Naive B cell (primary cell): ENCODE data around the gene NLRC3. TPM values are rescaled to one million over a fixed set of nuclear protein-coding genes. Genes with fewer than 3 reads are reported as not detected.
A peak's percentile ranks its signal among the peaks of the same experiment; 100 is the strongest.

Experiments
- ATAC-seq, 2 donors: fragments of 150-1000 bp; cut with Tn5 transposase; 2 replicates each; pipeline ENCODE4 v1.10.0; 2021; ENCODE audit warnings: low read depth in 2 of 2, mild to moderate bottlenecking in 2 of 2, moderate library complexity in 2 of 2
- DNase-seq: peaks from one replicate; pipeline ENCODE4 v3.0.0; 2022
- H3K27ac Mint-ChIP-seq, 6 donors: one replicate each; pipeline ENCODE4 v1.8.0; 2020 to 2022; ENCODE audit warnings: mild to moderate bottlenecking in 6 of 6, mixed read lengths in 6 of 6, moderate library complexity in 5 of 6, inconsistent platforms in 2 of 6
- H3K27me3 Mint-ChIP-seq, 3 donors: one replicate each; pipeline ENCODE4 v1.8.0; 2021 to 2022; ENCODE audit warnings: mixed read lengths in 3 of 3, mild to moderate bottlenecking in 1 of 3
- H3K36me3 Mint-ChIP-seq, 2 donors: one replicate each; pipeline ENCODE4 v1.8.0; 2020 to 2022; ENCODE audit warnings: mixed read lengths in 2 of 2, inconsistent platforms in 1 of 2, mild to moderate bottlenecking in 1 of 2
- H3K4me1 Mint-ChIP-seq, 3 donors: one replicate each; pipeline ENCODE4 v1.8.0; 2020 to 2022; ENCODE audit warnings: mixed read lengths in 3 of 3, inconsistent platforms in 1 of 3, mild to moderate bottlenecking in 1 of 3, moderate library complexity in 1 of 3
- H3K4me3 Mint-ChIP-seq, 8 donors: one replicate each; pipeline ENCODE4 v1.8.0; 2020 to 2022; ENCODE audit warnings: mild to moderate bottlenecking in 8 of 8, mixed read lengths in 8 of 8, moderate library complexity in 8 of 8, inconsistent platforms in 2 of 8
- H3K9me3 Mint-ChIP-seq, 7 donors: one replicate each; pipeline ENCODE4 v1.8.0; 2020 to 2022; ENCODE audit warnings: mixed read lengths in 7 of 7, mild to moderate bottlenecking in 5 of 7, inconsistent platforms in 2 of 7, moderate library complexity in 1 of 7
- polyA plus RNA-seq, 6 donors: library from polyadenylated mRNA; unstranded; fragments of 300-500 nt; fragmentation: Illumina TruSeq; gene quantifications; one replicate each; pipeline ENCODE4 v1.2.3, GENCODE V29; 2021; ENCODE audit warnings: low read depth in 6 of 6

NLRC3 gene
- polyA plus RNA-seq, 6 donors from 2014 or later, result 7.9 to 20.8 (median 11.2) TPM

- H3K4me1 Mint-ChIP-seq, result peaks cover 36 to 45% (median 44%) of the 10 kb centered on the region in 3 donors
These were observed 4.2 kb upstream of the NLRC3 start for GRCh38 chr16:3581392-3581791.

GRCh38 chr16:3580686-3581085 is 3.5 kb upstream of the NLRC3 start:
- H3K27me3 Mint-ChIP-seq, result no peaks in the 10 kb centered on the region
- peak overlapping the region in 5 of 6 donors; percentile 70 to 94 (median 90) for H3K27ac Mint-ChIP-seq
- H3K36me3 Mint-ChIP-seq, result no peaks in the 10 kb centered on the region
- H3K9me3 Mint-ChIP-seq, result no peaks in the 10 kb centered on the region
- H3K4me1 Mint-ChIP-seq, result peaks cover 41 to 51% (median 50%) of the 10 kb centered on the region in 3 donors
- H3K4me3 Mint-ChIP-seq, result peak overlapping the region in 7 of 8 donors; percentile 57 to 100 (median 71)
- ATAC-seq, result no peak
- DNase-seq, result no peak

More at GRCh38 chr16:3581392-3581791, 4.2 kb upstream of the NLRC3 start:
- peak overlapping the region in 3 of 6 donors; percentile 50 to 90 (median 52) for H3K27ac Mint-ChIP-seq
- H3K27me3 Mint-ChIP-seq, result no peaks in the 10 kb centered on the region
- ATAC-seq, result no peak
- DNase-seq, result no peak
- H3K4me3 Mint-ChIP-seq, result no peak overlapping the region
- no peaks in the 10 kb centered on the region for H3K9me3 Mint-ChIP-seq
- no peaks in the 10 kb centered on the region for H3K36me3 Mint-ChIP-seq

GRCh38 chr16:3580251-3580651 is 3.0 kb upstream of the NLRC3 start:
- peak overlapping the region; percentile 61 to 94 (median 90) for H3K27ac Mint-ChIP-seq
- H3K4me3 Mint-ChIP-seq, result peak overlapping the region; percentile 57 to 100 (median 72)
- DNase-seq, result peak; percentile 38
- H3K27me3 Mint-ChIP-seq, result no peaks in the 10 kb centered on the region
- H3K36me3 Mint-ChIP-seq, result no peaks in the 10 kb centered on the region
- no peaks in the 10 kb centered on the region for H3K9me3 Mint-ChIP-seq
- peaks cover 43 to 55% (median 54%) of the 10 kb centered on the region in 3 donors for H3K4me1 Mint-ChIP-seq
- ATAC-seq, result peak; percentile 37 to 54

- Mint-ChIP-seq H3K36me3 (no peaks in the 10 kb centered on the region), H3K4me1 (peaks cover 43 to 59% (median 55%) of the 10 kb centered on the region in 3 donors), H3K4me3 (peak overlapping the region; percentile 64 to 100 (median 72)), H3K9me3 (no peaks in the 10 kb centered on the region), H3K27me3 (no peaks in the 10 kb centered on the region), H3K27ac (peak overlapping the region in 5 of 6 donors; percentile 61 to 94 (median 90))
- ATAC-seq (no peak), DNase-seq (no peak)
These were observed 2.6 kb upstream of the NLRC3 start for GRCh38 chr16:3579776-3580175.

DNA sequence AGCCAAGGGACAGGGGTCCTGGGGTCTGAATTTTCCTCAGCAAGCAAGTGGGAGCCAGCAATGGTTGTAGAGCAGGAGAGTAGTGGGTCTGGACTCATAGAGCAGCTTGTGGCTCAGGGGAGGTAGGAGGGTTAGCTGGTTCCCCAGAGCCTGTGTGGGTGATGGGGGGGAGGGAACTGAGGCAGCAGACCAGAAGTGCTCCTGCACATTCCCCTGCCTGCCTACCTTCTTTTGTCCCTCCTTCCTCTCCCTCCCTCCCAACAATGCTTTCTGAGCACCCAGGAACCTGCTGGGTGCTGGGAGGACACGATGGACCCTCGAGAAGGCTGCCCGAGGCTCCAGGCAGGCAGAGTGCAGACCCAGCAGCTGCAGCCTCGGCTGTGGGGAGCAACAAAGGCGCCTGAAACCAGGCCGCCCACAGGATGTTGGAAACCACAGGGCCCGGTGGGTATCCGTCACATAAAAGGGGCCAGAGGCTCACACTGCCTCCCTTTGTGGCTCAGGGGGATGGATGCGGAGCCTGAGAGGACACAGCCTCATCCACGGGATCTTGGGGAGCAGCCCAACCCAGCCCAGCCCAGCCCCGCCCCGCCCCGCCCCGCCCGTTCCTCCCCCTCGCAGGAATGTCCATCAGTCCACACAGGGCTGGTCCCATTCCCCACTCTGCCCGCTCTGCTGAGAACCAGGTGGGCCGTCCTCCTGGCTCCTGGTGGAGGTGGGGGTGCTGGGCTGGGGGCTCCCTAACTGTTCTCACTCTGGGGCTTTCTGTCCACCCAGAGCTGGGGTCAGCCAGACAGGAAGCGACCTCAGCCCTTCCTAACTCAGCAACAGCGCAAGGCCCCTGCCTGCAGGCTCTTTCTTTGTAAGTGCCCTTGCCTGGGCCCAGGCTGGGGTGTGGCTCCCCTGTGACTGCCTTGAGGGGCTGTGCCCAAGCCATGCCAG is 1.7 kb upstream of the NLRC3 start:
- Mint-ChIP-seq H3K27me3 (no peaks in the 10 kb centered on the region), H3K27ac (peak overlapping the region in 5 of 6 donors; percentile 88 to 97 (median 95)), H3K9me3 (no peaks in the 10 kb centered on the region), H3K4me3 (peak overlapping the region; percentile 75 to 100 (median 98)), H3K36me3 (no peaks in the 10 kb centered on the region), H3K4me1 (peaks cover 43 to 63% (median 62%) of the 10 kb centered on the region in 3 donors)
- ATAC-seq (peak; percentile 49 to 59), DNase-seq (peak; percentile 31)

DNA sequence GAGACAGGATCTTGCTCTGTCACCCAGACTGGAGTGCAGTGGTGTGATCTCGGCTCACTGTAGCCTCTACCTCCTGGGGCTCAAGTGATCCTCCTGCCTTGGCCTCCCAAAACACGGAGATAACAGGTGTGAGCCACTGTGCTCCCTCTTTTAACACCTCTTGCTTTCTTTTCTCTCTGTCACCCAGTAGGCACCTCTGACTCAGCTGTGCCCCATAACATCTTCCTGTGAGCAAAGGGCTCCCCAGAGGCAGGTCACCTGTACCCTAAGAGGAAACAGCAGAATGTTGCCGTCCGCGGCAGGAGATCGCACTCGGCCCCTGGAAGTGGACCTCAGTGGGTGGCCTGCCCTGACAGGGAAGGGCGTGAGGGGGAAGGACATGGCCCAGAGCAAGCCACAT is 918 bp upstream of the NLRC3 start:
- Mint-ChIP-seq H3K27ac (peak overlapping the region; percentile 38 to 97 (median 92)), H3K36me3 (no peaks in the 10 kb centered on the region), H3K4me3 (peak overlapping the region; percentile 95 to 100 (median 98)), H3K27me3 (no peaks in the 10 kb centered on the region), H3K4me1 (peaks cover 43 to 68% (median 67%) of the 10 kb centered on the region in 3 donors), H3K9me3 (no peaks in the 10 kb centered on the region)
- ATAC-seq, result peak; percentile 15 to 25
- no peak for DNase-seq

- Mint-ChIP-seq H3K27ac (peak overlapping the region in 4 of 6 donors; percentile 93 to 97 (median 94)), H3K36me3 (no peaks in the 10 kb centered on the region), H3K9me3 (no peaks in the 10 kb centered on the region), H3K4me1 (peaks cover 43 to 78% (median 69%) of the 10 kb centered on the region in 3 donors), H3K4me3 (peak overlapping the region; percentile 95 to 100 (median 98)), H3K27me3 (no peaks in the 10 kb centered on the region)
- no peak for DNase-seq
- peak in 1 of 2 donors; percentile 17 for ATAC-seq
These were observed 992 bp downstream of the NLRC3 start for GRCh38 chr16:3576211-3576610.

- DNase-seq, result no peak
- H3K36me3 Mint-ChIP-seq, result peaks cover 3 to 5% of the 10 kb centered on the region in 2 donors
- no peak for ATAC-seq
- H3K4me1 Mint-ChIP-seq, result peaks cover 38 to 73% (median 63%) of the 10 kb centered on the region in 3 donors
- peak overlapping the region in 4 of 6 donors; percentile 27 to 94 (median 55) for H3K27ac Mint-ChIP-seq
- H3K9me3 Mint-ChIP-seq, result peaks cover 1 to 6% (median 2%) of the 10 kb centered on the region in 7 donors
- H3K4me3 Mint-ChIP-seq, result peak overlapping the region; percentile 64 to 100 (median 98)
- no peaks in the 10 kb centered on the region for H3K27me3 Mint-ChIP-seq
These were observed 1.7 kb downstream of the NLRC3 start for GRCh38 chr16:3575491-3575890.

DNA sequence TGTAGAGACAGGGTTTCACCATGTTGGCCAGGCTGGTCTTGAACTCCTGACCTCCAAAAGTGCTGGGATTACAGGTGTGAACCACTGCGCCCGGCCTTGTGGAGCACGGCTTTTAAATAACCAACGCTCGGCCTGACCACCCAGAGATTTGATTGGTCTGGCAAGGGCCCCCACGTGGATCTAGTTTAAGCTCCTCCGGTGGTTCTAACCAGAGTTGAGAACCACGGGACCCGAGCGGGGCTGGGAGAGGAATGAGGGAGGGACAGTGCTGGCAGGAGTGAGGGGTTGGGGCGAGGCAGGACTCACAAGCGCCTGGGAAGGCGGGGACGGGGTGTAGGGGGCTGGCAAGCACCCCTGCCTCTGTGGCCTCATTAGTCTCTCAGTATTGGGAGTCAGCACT is 3.0 kb downstream of the NLRC3 start:
- ATAC-seq (no peak), DNase-seq (no peak)
- no peaks in the 10 kb centered on the region for H3K27me3 Mint-ChIP-seq
- peak overlapping the region in 4 of 8 donors; percentile 41 to 100 (median 77) for H3K4me3 Mint-ChIP-seq
- H3K36me3 Mint-ChIP-seq, result peaks cover 8 to 11% of the 10 kb centered on the region in 2 donors
- peaks cover 30 to 60% (median 54%) of the 10 kb centered on the region in 3 donors for H3K4me1 Mint-ChIP-seq
- H3K9me3 Mint-ChIP-seq, result peaks cover 5 to 10% (median 8%) of the 10 kb centered on the region in 7 donors
- peak overlapping the region in 3 of 6 donors; percentile 47 to 94 (median 79) for H3K27ac Mint-ChIP-seq

DNA sequence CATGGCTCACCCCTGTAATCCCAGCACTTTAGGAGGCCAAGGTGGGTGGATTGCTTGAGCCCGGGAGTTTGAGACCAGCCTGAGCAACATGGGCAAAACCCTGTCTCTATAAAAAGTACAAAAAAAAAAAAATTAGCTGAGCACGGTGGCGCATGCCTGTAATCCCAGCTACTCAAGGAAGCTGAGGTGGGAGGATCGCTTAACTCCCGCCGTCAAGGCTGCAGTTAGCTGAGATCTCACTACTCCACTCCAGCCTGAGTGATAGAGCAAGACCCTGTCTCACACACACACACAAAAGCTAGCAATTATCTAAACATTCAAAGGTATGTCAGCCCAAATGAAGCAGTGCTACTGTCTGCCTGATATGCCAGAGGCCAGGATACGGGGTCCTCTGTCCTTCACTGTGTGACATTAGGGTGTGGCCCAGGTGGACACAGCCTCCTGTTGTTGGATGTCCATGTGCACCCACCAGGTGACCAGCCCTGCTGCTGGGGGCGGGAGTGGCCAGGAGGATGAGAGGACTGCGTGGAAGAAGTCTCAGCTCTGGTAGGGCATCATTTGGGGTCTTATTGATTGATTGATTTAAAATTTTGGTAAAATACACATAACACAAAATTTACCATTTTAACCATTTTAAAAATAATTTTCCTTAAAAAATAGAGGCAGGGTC is 3.9 kb downstream of the NLRC3 start:
- peaks cover 22 to 51% (median 46%) of the 10 kb centered on the region in 3 donors for H3K4me1 Mint-ChIP-seq
- peaks cover 5 to 10% (median 8%) of the 10 kb centered on the region in 7 donors for H3K9me3 Mint-ChIP-seq
- no peak for ATAC-seq
- H3K4me3 Mint-ChIP-seq, result peak overlapping the region in 2 of 8 donors; percentile 44 to 77
- peaks cover 8 to 11% of the 10 kb centered on the region in 2 donors for H3K36me3 Mint-ChIP-seq
- H3K27ac Mint-ChIP-seq, result peak overlapping the region in 4 of 6 donors; percentile 38 to 85 (median 50)
- no peaks in the 10 kb centered on the region for H3K27me3 Mint-ChIP-seq
- DNase-seq, result no peak

GRCh38 chr16:3570420-3571062 is 6.7 kb downstream of the NLRC3 start:
- H3K27me3 Mint-ChIP-seq, result no peaks in the 10 kb centered on the region
- H3K4me3 Mint-ChIP-seq, result no peak overlapping the region
- H3K27ac Mint-ChIP-seq, result no peak overlapping the region

DNA sequence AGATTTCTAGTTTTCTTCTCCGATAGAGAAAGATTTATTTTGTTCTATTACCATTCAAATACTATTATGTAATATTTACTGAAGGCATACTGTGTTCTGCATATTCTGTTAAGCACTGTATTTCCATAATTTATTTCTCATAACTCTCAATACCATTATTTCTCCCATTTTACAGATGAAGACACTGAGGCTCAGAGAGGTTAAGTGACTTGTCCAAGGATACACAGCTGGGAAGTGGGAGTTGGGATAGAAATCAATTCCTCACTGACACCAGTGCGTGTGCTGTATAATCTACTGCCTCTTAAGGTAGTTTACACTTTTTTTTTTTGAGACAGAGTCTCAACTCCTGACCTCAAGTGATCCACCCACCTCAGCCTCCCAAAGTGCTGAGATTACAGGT is 7.4 kb downstream of the NLRC3 start:
- peaks cover 5 to 10% (median 8%) of the 10 kb centered on the region in 7 donors for H3K9me3 Mint-ChIP-seq
- H3K4me1 Mint-ChIP-seq, result peaks cover 7 to 23% (median 16%) of the 10 kb centered on the region in 3 donors
- no peak for ATAC-seq
- DNase-seq, result no peak
- H3K27me3 Mint-ChIP-seq, result no peaks in the 10 kb centered on the region
- H3K27ac Mint-ChIP-seq, result peak overlapping the region in 1 of 6 donors; percentile 62
- H3K36me3 Mint-ChIP-seq, result peaks cover 8 to 11% of the 10 kb centered on the region in 2 donors
- H3K4me3 Mint-ChIP-seq, result no peak overlapping the region

More at GRCh38 chr16:3570420-3571062, 6.7 kb downstream of the NLRC3 start:
- H3K9me3 Mint-ChIP-seq, result peaks cover 5 to 10% (median 8%) of the 10 kb centered on the region in 7 donors
- ATAC-seq, result no peak
- DNase-seq, result no peak
- H3K4me1 Mint-ChIP-seq, result peaks cover 3 to 25% (median 23%) of the 10 kb centered on the region in 3 donors
- peaks cover 8 to 11% of the 10 kb centered on the region in 2 donors for H3K36me3 Mint-ChIP-seq
